HG02943 (cell line): ENCODE data around the gene UQCC3.
A peak's percentile ranks its signal among the peaks of the same experiment; 100 is the strongest.
"Not testable (repeated sequence)": the region's sequence is repeated elsewhere in the genome, so short reads cannot be mapped to it uniquely, and the experiment has no call there.

Experiments used
- ATAC-seq: cut with Tn5 transposase; IDR thresholded peaks from one replicate; pipeline ENCODE4 v1.9.1; 2021; ENCODE audit warnings: mild to moderate bottlenecking, low read depth, moderate library complexity; ENCODE audit not compliant: unreplicated experiment

UQCC3 gene, protein sequence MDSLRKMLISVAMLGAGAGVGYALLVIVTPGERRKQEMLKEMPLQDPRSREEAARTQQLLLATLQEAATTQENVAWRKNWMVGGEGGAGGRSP

DNA sequence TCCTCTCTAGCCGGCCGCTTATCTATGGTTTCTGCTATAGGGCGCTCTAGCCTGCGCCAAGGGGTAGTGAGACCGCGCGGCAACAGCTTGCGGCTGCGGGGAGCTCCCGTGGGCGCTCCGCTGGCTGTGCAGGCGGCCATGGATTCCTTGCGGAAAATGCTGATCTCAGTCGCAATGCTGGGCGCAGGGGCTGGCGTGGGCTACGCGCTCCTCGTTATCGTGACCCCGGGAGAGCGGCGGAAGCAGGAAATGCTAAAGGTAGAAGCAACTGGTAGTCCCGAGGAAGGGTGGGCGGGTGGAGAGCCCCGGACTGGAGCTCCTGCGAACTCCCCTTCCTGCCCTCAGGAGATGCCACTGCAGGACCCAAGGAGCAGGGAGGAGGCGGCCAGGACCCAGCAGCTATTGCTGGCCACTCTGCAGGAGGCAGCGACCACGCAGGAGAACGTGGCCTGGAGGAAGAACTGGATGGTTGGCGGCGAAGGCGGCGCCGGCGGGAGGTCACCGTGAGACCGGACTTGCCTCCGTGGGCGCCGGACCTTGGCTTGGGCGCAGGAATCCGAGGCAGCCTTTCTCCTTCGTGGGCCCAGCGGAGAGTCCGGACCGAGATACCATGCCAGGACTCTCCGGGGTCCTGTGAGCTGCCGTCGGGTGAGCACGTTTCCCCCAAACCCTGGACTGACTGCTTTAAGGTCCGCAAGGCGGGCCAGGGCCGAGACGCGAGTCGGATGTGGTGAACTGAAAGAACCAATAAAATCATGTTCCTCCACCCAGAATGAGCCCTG lies at the start of gene UQCC3, which contains the start of gene LBHD1:
Gene UQCC3, plus strand, starts transcription at position 66 of the 782 bp plus-strand sequence. Its CDS starts 73 bp downstream, at position 139.
Gene LBHD1, minus strand, starts transcription at position 660 of the 782 bp plus-strand sequence. CDS start 2,236 bp downstream, outside the sequence.
- ATAC-seq = peak; percentile 59

DNA sequence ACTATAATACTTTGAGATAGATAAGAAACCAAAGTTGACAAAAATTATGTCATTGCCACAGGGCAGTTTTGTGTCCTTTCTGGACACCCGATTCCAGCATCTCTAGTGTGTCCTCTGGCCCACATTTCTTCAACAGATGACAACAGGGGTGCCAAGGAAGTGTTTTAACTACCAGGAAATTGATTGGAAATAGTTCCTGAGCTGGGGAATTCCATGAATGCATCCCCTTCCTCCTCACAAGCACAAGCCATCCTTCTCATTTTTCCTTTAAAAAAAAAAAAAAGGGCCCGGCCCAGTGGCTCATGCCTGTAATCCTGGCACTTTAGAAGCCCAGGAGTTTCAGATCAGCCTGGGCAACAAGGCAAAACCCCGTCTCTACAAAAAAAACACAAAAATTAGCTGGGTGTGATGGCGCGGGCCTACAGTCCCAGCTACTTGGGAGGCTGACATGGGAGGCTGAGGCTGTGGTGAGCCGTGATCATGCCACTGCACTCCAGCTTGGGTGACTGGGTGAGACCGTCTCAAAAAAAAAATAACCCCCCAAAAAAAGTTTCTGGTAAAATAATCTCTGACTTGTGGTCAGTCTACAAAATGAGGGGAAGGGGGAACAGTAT lies 48.9 kb upstream of the UQCC3 start:
- ATAC-seq = no peak

DNA sequence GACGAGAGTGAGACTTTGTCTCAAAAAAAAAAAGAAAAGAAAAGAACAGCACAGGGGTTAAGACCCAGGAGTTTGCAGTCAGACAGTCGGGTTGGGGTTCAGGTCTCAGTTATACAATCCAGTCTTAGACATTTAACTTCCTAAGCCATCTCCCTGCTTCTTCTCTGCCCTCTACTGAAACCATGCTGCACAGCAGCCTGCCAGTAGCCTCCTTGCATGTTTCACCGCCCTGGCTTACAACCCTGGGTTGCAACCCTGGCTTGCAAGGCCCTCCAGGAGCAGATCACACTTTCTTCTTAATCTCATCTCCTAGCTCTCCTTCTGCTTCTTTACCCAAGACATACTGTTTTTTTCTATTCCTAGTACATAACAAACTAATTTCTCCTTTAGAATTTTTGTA lies 43.8 kb upstream of the UQCC3 start:
- ATAC-seq = no peak

DNA sequence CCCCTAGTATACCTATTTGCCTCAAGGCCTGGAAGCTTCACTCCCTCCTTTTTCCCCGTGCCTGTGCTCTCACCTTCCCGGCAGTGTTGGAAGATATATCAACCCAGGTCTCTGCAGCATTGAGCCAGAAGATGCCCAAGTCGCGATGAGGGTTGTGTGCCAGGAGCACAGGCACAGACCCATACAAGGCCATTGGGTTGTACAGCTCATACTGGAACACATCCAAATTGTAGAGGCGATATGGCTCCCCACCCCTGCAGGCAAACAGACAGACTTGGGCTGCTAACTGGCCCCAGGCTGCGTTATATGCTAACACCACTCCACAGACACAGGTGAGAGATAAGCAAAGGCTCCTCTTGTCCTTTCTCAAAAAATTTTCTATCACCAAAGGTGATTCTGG lies 39.0 kb upstream of the UQCC3 start:
- no peak for ATAC-seq

DNA sequence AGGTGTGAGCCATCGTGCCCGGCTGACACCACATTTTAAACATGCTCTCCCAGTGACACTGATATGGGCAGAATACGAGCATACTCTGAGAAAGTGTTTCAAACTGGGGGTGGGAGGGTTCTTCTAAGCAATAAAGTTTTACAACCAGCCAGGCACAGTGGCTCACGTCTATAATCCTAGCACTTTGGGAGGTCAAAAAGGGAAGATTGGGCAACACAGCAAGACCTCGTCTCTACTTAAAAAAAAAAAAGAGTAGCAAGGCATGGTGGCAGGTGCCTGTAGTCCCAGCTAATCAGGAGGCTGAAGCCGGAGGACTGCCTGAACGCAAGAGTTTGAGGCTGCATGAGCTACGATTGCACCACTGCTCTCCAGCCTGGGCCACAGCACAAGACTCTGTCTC lies 27.3 kb upstream of the UQCC3 start:
- ATAC-seq = no peak

DNA sequence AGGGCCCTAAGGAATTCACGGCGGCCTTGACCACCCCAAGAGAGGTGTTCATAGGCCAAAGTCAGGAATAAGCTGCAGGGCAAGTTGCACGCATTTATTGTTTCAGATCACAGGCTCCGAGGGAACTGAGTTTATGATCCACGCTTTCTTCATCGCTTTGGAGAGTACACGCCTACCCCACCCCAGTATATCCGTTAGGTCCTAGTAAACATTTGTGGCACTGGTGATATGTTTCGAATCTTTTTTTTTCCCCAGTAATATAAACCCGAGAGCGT lies 25.9 kb upstream of the UQCC3 start:
- no peak for ATAC-seq

DNA sequence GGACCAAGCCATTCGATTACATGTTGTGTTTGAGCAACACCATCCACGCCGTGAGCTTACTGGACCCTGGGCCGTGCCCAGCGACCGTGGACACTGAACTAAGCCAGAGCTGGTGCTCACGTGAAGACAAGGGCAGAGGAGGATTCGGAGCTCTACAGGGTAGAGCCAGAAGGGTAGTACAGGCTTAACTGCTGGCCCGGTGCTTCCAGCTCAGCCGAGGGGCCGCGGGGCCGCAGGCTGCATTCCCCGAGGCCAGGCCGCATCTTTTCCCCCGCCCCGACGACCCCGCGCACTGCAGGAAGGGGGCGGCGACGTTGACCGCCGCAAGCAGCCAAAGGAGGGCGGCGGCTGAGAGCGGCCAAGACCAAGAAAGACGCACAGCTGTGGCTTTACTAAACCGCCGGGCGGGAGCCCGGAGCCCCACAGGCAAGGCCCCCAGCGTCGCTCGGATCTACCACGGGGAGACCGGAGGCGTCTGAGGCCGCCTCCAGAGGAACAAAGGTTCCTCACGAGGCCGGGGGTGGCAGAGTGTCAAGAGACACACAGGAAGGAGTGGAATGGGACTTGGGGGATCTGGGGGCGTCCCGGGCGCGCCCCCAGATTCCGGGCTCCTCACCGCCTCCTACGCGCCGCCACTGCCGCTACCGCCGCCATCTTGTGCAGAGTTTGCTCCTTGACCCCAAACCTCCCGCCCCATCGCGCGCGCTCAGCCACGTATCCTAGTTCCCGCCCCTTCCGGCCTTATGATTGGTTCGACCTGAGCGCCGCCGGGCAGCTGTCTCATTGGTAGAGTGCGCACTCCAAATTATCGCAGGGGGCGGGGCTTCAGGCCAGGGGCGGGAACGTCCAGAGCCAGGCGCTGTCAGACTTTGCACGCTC lies 25.3 kb upstream of the UQCC3 start, which contains the start of gene GANAB:
Gene GANAB, minus strand, starts transcription at position 668 of the 879 bp plus-strand sequence. Its CDS starts 14 bp downstream, at position 654.
- ATAC-seq = peak; percentile 83

DNA sequence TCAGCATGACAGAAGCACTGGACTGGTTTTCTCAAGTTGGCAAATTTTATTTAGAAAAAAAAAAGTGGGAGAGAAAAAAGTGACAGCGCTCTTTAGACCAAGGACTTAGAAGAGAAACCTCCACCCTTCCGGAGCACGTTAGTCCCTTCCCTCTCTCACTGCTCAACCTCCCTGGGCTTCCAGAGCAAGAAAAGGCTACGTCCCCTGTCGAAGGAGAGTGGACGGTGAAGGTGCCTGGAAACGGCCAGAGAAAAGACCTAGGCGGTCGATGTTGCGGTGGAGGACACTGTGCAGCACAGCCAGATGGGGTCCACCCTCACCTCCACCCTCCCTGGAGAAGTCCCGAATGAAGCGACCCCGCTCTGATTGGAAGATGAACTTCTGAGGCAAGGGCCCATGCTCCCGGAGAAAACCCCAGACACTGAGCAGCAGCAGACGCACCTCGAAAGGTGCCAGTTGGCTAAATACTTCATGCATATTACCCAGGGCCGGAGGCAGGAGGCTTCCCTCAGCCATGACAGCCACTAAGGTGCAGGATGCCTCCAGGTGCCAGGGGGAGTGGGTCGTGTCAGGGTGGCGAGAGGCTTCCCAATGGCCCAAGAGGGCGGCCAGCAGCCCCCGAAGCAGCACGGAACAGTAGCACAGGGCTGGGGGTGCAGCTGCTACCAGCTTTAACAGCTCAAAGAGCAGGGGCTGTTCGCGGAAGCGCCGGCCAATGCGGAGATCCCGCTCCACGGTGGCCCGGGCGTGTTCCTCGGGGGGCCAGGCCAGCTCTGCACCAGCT lies 24.5 kb upstream of the UQCC3 start:
- no peak for ATAC-seq

DNA sequence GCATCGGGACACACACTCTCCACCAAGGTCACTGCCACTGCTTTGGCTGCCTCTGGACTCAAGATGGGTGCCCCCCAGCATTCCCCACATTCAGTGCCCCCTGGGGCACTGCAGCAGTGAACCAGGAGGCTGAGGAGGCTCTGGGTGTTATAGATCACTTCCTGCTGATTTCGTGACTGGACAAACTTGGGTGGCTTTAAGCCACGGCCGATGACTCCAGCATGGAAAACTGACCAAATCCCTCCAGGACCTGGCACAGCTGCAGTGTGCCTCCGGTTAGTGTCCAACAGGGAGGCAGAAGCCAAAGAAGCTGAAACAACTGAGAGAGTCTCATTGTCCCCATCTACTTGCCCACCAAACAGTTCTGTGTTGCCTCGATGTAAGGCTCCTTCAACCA lies 23.9 kb upstream of the UQCC3 start:
- ATAC-seq = no peak

DNA sequence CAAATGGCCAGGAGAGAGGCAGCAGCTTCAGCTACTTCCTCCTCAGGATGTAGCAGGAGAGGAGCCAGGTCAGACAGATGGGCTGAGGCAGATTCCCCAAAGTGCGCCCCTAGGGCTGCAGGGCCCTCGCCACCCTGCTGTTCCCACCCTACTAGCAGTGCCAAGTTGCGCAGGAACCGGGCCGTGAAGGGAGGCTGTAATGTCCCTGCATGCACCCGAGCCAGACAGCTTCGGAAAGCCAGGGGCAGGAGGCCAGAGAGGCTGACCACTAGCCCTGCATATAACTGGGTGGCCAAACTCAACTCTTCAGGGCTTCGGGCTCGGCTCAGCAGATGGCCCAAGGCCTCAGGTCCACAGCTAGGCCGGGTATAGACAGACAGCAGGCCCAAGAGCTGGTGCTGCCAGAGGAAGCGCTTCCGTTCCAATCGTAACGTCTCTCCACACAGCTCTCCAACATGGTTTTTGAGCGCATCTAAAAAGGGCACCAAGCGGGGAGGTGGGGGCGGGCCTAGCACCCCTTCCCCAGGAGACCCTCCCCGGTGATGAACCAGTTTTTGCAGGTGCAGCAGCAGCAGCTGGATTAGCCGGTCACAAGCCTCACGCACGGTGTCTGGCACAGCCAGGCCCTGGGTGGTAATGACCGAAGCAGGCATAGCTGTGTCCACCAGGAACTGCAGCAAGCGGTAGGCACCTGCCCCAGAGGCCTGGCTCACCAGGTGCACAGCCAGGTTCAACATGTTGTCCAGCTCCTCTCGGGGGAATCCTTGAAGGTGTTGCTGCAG lies 23.1 kb upstream of the UQCC3 start:
- no peak for ATAC-seq

DNA sequence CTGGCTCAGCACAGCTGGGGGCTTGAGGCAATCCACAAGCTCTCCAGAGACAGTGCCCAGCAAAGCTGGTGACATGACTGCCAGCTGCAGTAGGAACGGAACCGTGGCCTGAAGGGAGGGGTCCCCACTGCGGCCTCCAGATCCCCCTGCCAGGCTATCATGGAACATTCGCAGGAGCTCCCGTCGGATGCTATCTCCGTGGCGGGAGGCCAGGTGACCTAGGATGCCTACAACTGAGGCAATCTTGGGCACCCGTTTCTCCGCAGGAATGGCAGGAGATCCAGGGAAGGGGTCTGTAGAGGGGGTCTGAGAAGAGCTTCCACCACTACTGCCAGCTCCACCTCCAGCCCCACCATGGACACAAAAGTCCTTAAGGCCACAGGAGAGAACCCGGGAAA lies 22.5 kb upstream of the UQCC3 start:
- ATAC-seq = no peak

DNA sequence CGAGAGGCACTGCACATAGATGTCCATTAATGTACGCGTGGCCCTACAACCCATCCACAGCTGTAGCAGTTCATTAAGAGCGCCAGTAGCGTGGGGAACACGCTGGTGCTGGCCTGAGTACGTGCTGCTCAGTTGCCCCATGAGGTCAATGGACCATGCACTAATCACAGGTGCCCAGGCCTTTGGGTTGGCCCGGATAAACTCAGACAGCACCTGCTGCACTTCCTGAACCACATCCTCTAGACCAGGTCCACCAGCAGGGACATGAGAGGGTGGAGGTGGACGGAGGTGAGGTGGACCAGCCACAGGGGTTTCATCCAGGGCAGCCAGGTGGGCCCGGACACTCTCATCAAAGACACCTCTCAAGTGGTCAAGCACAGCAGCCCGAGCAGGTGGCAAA lies 22.0 kb upstream of the UQCC3 start:
- no peak for ATAC-seq

DNA sequence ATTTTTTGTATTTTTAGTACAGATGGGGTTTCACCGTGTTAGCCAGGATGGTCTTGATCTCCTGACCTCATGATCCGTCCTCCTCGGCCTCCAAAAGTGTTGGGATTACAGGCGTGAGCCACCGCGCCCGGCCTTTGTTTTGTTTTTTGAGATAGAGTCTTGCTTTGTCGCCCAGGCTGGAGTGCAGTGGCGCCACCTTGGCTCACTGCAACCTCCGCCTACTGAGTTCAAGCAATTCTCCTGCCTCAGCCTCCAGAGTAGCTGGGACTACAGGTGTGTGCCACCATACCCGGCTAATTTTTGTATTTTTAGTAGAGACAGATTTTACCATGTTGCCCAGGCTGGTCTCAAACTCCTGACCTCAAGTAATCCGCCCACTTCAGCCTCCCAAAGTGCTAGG lies 21.2 kb upstream of the UQCC3 start:
- not testable (repeated sequence) for ATAC-seq

DNA sequence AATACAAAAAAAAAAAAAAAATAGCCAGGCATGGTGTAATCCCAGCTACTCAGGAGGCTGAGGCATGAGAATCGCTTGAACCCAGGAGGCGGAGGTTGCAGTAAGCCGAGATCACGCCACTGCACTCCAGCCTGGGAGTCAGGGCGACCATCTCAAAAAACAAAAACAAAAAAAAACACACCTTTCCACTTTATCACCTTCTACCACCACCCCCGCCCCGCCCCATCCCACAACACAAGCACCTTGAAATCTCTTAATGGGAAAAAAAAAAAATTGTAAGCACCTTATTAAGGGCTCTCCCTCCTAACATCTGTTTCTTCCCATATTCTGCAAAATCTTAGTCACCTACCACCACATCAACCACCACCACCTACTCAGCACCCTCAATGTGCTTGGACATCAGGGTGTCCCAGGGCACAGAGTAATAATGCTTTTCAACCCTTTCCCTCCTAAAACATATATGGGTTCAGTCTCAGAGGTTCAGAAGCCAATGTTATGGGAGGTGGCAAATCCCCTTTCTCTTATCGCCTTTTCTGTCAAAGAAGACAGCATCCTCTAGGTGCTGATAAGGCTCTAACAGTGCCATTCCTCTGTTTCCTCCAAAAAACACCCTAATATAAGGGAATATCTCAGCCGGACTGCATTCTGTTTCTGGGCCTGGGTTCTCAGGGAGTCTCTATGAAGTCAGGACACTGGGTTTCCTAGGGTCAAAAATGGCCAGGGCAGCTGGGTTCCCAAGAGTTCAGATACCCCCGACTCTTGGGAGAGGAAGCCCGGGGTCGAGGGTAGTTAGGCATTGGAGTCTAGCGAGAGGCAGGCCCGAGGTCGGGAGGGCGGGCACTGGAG lies 19.1 kb upstream of the UQCC3 start:
- ATAC-seq = peak; percentile 24

DNA sequence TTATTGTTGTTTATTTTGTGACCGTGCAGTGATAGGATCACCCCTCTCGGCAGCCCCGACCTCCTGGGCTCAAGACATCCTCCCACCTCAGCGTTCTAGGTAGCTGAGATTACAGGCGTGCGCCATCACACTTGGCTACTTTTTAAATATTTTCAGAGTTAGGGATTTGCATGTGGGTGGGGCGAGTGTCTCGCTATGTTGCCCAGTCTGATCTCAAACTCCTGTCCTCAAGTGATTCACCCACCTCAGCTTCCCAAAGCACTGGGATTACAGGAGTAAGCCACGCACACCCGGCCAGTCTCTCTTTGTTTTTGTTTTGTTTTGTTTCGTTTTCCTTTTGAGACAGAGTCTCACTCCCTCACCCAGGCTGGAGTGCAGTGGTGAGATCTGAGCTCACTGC lies 17.2 kb upstream of the UQCC3 start:
- no peak for ATAC-seq

DNA sequence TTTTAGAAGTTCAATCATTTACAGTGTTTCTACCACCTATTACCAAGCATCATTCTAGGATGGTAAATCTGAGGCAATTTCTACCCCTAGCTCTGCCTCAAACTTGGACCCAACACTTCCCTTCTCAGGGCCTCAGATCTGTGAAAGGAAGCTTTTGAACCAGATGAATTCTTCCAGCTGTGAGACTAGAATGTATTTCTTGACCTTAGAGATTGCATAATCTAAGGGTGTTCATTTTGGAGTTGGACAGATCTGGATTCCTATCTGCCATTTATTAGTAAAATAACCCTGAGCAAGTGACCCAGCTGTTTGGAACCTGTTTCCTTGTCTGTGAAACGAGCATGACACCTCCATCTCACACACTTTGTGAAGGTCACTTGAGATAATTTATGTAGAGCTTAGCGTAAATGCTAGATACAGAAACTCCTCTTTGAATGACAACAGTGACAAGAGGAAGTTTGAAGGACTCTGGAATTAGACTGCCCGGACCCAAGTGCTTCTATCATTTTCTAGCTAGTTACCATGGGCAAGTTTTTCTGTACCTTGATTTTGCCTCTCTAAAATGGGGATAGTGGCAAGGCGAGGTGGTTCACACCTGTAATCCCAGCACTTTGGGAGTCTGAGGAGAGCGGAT lies 14.6 kb upstream of the UQCC3 start:
- ATAC-seq = no peak

DNA sequence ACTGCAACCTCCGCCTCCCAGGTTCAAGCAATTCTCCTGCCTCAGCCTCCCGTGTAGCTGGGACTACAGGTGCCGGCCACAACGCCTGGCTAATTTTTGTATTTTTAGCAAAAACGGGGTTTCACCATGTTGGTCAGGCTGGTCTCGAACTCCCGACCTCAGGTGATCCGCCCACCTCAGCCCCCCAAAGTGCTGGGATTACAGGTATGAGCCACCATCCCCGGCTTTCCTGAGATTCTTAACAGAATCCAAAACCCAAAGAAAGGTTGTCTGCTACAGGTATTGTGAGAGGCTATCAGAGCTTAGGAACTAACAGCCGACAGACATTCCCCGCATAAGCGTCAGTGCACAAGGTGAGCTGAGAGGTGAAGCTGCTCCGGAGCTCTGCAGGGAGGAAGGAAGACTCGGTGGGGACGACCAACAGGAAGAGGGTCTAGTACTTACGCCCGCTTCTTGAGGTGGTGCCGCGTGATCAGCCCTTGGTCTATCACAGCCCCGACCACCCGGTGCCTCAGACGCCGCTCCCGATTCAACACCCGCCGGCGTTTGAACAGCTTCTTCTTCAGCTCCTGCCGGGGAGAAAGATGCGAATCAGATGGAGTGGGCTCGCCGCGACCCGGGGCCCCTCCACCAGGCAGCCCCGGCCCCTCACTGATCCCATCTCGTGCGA lies 6.9 kb upstream of the UQCC3 start:
- ATAC-seq = peak; percentile 26
